Measurements from ENCODE around the gene PCSK4. TPM values are rescaled to one million over a fixed set of nuclear protein-coding genes. Genes with fewer than 3 reads are reported as not detected.

The PCSK4 gene
- total RNA-seq, 1 donor from 2014 or later, result 1.3 TPM

- no peaks in the 10 kb centered on the region for H3K36me3 ChIP-seq
- DNase-seq, result no peak
- intact Hi-C loops (cut with micrococcal nuclease), result no loop called here
- TF ChIP-seq CTCF (IDR thresholded peaks at IDR 0.05; ENCODE audit: borderline replicate concordance), result no peak
- no peaks in the 10 kb centered on the region for H3K9me3 ChIP-seq (replicated peaks)
- no peak overlapping the region for H3K27ac ChIP-seq (replicated peaks)
- H3K27me3 ChIP-seq (ENCODE audit: low read depth), result peaks cover 18% of the 10 kb centered on the region
- H3K4me1 ChIP-seq, result peaks cover 20% of the 10 kb centered on the region
- no peak overlapping the region for H3K4me3 ChIP-seq
These were observed 1.9 kb downstream of the PCSK4 start for GRCh38 chr19:1488282-1488601.

GRCh38 chr19:1487576-1488281, 2.4 kb downstream of the PCSK4 start:
- Histone ChIP-seq H3K36me3 (no peaks in the 10 kb centered on the region), H3K4me3 (no peak overlapping the region), H3K9me3 (replicated peaks) (no peaks in the 10 kb centered on the region), H3K4me1 (peaks cover 20% of the 10 kb centered on the region), H3K27ac (replicated peaks) (no peak overlapping the region), H3K27me3 (ENCODE audit: low read depth) (peaks cover 15% of the 10 kb centered on the region)
- no peak for DNase-seq
- intact Hi-C loops (cut with micrococcal nuclease), result no loop called here
- no peak for TF ChIP-seq CTCF (IDR thresholded peaks at IDR 0.05; ENCODE audit: borderline replicate concordance)

GRCh38 chr19:1486720-1487575, 3.2 kb downstream of the PCSK4 start:
- DNase-seq, result no peak
- no peak for TF ChIP-seq CTCF (IDR thresholded peaks at IDR 0.05; ENCODE audit: borderline replicate concordance)
- Histone ChIP-seq H3K9me3 (replicated peaks) (no peaks in the 10 kb centered on the region), H3K36me3 (no peaks in the 10 kb centered on the region), H3K27ac (replicated peaks) (no peak overlapping the region), H3K4me3 (no peak overlapping the region), H3K4me1 (peaks cover 20% of the 10 kb centered on the region), H3K27me3 (ENCODE audit: low read depth) (peaks cover 9% of the 10 kb centered on the region)
- intact Hi-C loops (cut with micrococcal nuclease), result no loop called here

GRCh38 chr19:1483979-1484428, 6.1 kb downstream of the PCSK4 start:
- intact Hi-C loops (cut with micrococcal nuclease), result no loop called here

More at GRCh38 chr19:1483979-1484428, 6.1 kb downstream of the PCSK4 start:
- Histone ChIP-seq H3K9me3 (replicated peaks) (no peaks in the 10 kb centered on the region), H3K27me3 (ENCODE audit: low read depth) (no peaks in the 10 kb centered on the region), H3K4me3 (no peak overlapping the region), H3K36me3 (no peaks in the 10 kb centered on the region), H3K27ac (replicated peaks) (no peak overlapping the region), H3K4me1 (peaks cover 7% of the 10 kb centered on the region)
- no peak for TF ChIP-seq CTCF (IDR thresholded peaks at IDR 0.05; ENCODE audit: borderline replicate concordance)
- DNase-seq, result no peak

All from left ventricle myocardium inferior (tissue), 1 donor.